NB4 (cell line): ENCODE measurements around the gene NTM.

Experiments
- CTCF ChIP-seq: IDR thresholded peaks from one replicate; pipeline ENCODE4 v1.5.1; 2012; ENCODE audit warnings: low read depth, low read length
- MAX ChIP-seq: IDR thresholded peaks from 2 replicates; pipeline ENCODE4 v1.6.1; 2011; ENCODE audit warnings: low read depth, low read length
- MYC ChIP-seq: IDR thresholded peaks from 2 replicates; pipeline ENCODE4 v1.6.1; 2011; ENCODE audit warnings: low read depth, low read length
- POLR2A ChIP-seq: IDR thresholded peaks from 2 replicates; pipeline ENCODE4 v1.6.1; 2011; ENCODE audit warnings: mild to moderate bottlenecking; ENCODE audit not compliant: insufficient read length; ENCODE audit errors: extremely low read depth

GRCh38 chr11:132330515-132330914, 960.1 kb downstream of the NTM start:
- no peak for TF ChIP-seq CTCF
- no peak for TF ChIP-seq MYC
- TF ChIP-seq POLR2A, result no peak
- TF ChIP-seq MAX, result no peak
